ENCODE results near the gene ARHGEF26. TPM values are rescaled to one million over a fixed set of nuclear protein-coding genes. Genes with fewer than 3 reads are reported as not detected.

ARHGEF26 gene
- total RNA-seq, 1 donor from 2014 or later, result 19.0 TPM

- no peak for DNase-seq (ENCODE audit: low spot score)
Observed at GRCh38 chr3:154113609-154114008, 7.6 kb upstream of the ARHGEF26 start.

- no peak for DNase-seq (ENCODE audit: low spot score)
Observed at GRCh38 chr3:154115332-154115731, 5.9 kb upstream of the ARHGEF26 start.

GRCh38 chr3:154119951-154120350 is 1.2 kb upstream of the ARHGEF26 start:
- DNase-seq (ENCODE audit: low spot score), result no peak

- DNase-seq (ENCODE audit: low spot score), result peak; percentile 53
Observed at GRCh38 chr3:154121701-154122551, 736 bp downstream of the ARHGEF26 start.

GRCh38 chr3:154122552-154122911 is 1.3 kb downstream of the ARHGEF26 start:
- no peak for DNase-seq (ENCODE audit: low spot score)

GRCh38 chr3:154122912-154123559 is 1.8 kb downstream of the ARHGEF26 start:
- DNase-seq (ENCODE audit: low spot score), result no peak

GRCh38 chr3:154123906-154124305 is 2.7 kb downstream of the ARHGEF26 start:
- DNase-seq (ENCODE audit: low spot score), result no peak

- no peak for DNase-seq (ENCODE audit: low spot score)
Observed at GRCh38 chr3:154125378-154126030, 4.3 kb downstream of the ARHGEF26 start.

- no peak for DNase-seq (ENCODE audit: low spot score)
Observed at GRCh38 chr3:154126651-154127050, 5.5 kb downstream of the ARHGEF26 start.

- DNase-seq (ENCODE audit: low spot score), result no peak
Observed at GRCh38 chr3:154129625-154130024, 8.4 kb downstream of the ARHGEF26 start.

- no peak for DNase-seq (ENCODE audit: low spot score)
Observed at GRCh38 chr3:154130540-154130939, 9.3 kb downstream of the ARHGEF26 start.

GRCh38 chr3:154131830-154132229 is 10.6 kb downstream of the ARHGEF26 start:
- no peak for DNase-seq (ENCODE audit: low spot score)

- no peak for DNase-seq (ENCODE audit: low spot score)
Observed at GRCh38 chr3:154132777-154133375, 11.7 kb downstream of the ARHGEF26 start.

GRCh38 chr3:154135511-154136173 is 14.5 kb downstream of the ARHGEF26 start:
- no peak for DNase-seq (ENCODE audit: low spot score)

GRCh38 chr3:154137036-154137435 is 15.8 kb downstream of the ARHGEF26 start:
- DNase-seq (ENCODE audit: low spot score), result no peak

- DNase-seq (ENCODE audit: low spot score), result no peak
Observed at GRCh38 chr3:154139996-154140436, 18.8 kb downstream of the ARHGEF26 start.

GRCh38 chr3:154142608-154143007 is 21.4 kb downstream of the ARHGEF26 start:
- no peak for DNase-seq (ENCODE audit: low spot score)

- no peak for DNase-seq (ENCODE audit: low spot score)
Observed at GRCh38 chr3:154143873-154144272, 22.7 kb downstream of the ARHGEF26 start.

- no peak for DNase-seq (ENCODE audit: low spot score)
Observed at GRCh38 chr3:154144825-154145465, 23.8 kb downstream of the ARHGEF26 start.

- DNase-seq (ENCODE audit: low spot score), result no peak
Observed at GRCh38 chr3:154148541-154148940, 27.4 kb downstream of the ARHGEF26 start.

- DNase-seq (ENCODE audit: low spot score), result no peak
Observed at GRCh38 chr3:154149286-154149685, 28.1 kb downstream of the ARHGEF26 start.

Data from ureter (tissue), 1 donor.